Endothelial cell of umbilical vein (primary cell): ENCODE results near the gene RIMS3. TPM values are rescaled to one million over a fixed set of nuclear protein-coding genes. Genes with fewer than 3 reads are reported as not detected.
A peak's percentile ranks its signal among the peaks of the same experiment; 100 is the strongest.

Source experiments
- BruUV-seq: library from RNA; stranded (reverse); fragments of 400-500 nt; replicated peaks from 2 replicates; lab custom pipeline; 2021; lab: Mats Ljungman, UMichigan
- CTCF ChIA-PET: fragments of 300-600, 350-600 bp; sonication (Branson Sonifier 250); formaldehyde crosslinking; loops from one replicate; lab custom pipeline; 2021; ENCODE audit warnings: antibody characterized with exemption, inconsistent platforms; lab: Charles Lee
- POLR2A ChIA-PET: fragments of 300-600, 350-600 bp; sonication (Branson Sonifier 250); formaldehyde crosslinking; loops from one replicate; lab custom pipeline; 2021; ENCODE audit warnings: antibody characterized with exemption, inconsistent platforms; lab: Charles Lee
- DNase-seq: peaks from one replicate; pipeline ENCODE4 v3.0.0-alpha.2; 2011; ENCODE audit warnings: low read depth, low spot score
- FAIRE-seq: peaks from 2 replicates; lab custom pipeline; 2011; peaks lifted over from hg19 to GRCh38; lab: Jason Lieb, UNC
- H2AFZ ChIP-seq: 2 replicates; pipeline ENCODE4 v1.6.0; 2012; ENCODE audit warnings: low read depth, low read length, control low read depth, inconsistent platforms
- H3K27ac ChIP-seq: 2 replicates; pipeline ENCODE4 v1.5.1; 2011; ENCODE audit warnings: low read depth, mild to moderate bottlenecking, control low read depth, low read length, moderate library complexity; ENCODE audit not compliant: insufficient read depth
- H3K27me3 ChIP-seq, 2 experiments: 2 replicates each; pipeline versions ENCODE4 v1.6.0 to v1.6.1; 2011; ENCODE audit warnings: low read length in 2 of 2, mixed read lengths in 1 of 2; ENCODE audit not compliant: control insufficient read depth in 2 of 2, insufficient read depth in 2 of 2
- H3K36me3 ChIP-seq, 2 experiments: 2 replicates in 1 of 2; 3 replicates in 1 of 2; pipeline ENCODE4 v1.5.1; 2011; ENCODE audit warnings: low read length in 2 of 2, mild to moderate bottlenecking in 1 of 2, moderate library complexity in 1 of 2; ENCODE audit not compliant: control insufficient read depth in 2 of 2, insufficient read depth in 2 of 2; ENCODE audit errors: extremely low read depth in 1 of 2
- H3K4me1 ChIP-seq: 3 replicates; pipeline ENCODE4 v1.5.1; 2011; ENCODE audit warnings: mild to moderate bottlenecking, low read length; ENCODE audit not compliant: control insufficient read depth, insufficient read depth; ENCODE audit errors: extremely low read depth
- H3K4me2 ChIP-seq: 2 replicates; pipeline ENCODE4 v1.6.1; 2011; ENCODE audit warnings: low read length, control low read depth, mixed read lengths; ENCODE audit not compliant: insufficient read depth
- H3K4me3 ChIP-seq, 3 experiments: fragments of 200-600 bp in 1 of 3; sonication (generic), shearing (Covaris generic) in 1 of 3; replicated peaks in 1 of 3; 2 replicates each; pipeline ENCODE4 v1.5.1; 2011 to 2016; ENCODE audit warnings: control low read depth in 3 of 3, low read length in 3 of 3, mild to moderate bottlenecking in 2 of 3, inconsistent platforms in 1 of 3, low read depth in 1 of 3, moderate library complexity in 1 of 3; ENCODE audit not compliant: insufficient read depth in 1 of 3
- H3K79me2 ChIP-seq: 2 replicates; pipeline ENCODE4 v1.6.0; 2012; ENCODE audit warnings: low read length, inconsistent platforms; ENCODE audit not compliant: control insufficient read depth, insufficient read depth
- H3K9ac ChIP-seq: replicated peaks from 2 replicates; pipeline ENCODE3; 2011; ENCODE audit warnings: low read length, control low read depth; ENCODE audit not compliant: insufficient read depth; ENCODE audit errors: extremely low read depth
- H3K9me1 ChIP-seq: replicated peaks from 3 replicates; pipeline ENCODE4 v1.6.0; 2011; ENCODE audit warnings: mild to moderate bottlenecking, low read length; ENCODE audit not compliant: control insufficient read depth, insufficient read depth; ENCODE audit errors: extremely low read depth
- H3K9me3 ChIP-seq: replicated peaks from 2 replicates; pipeline ENCODE4 v1.5.1; 2012; ENCODE audit warnings: low read length, inconsistent platforms; ENCODE audit not compliant: control insufficient read depth, insufficient read depth
- H4K20me1 ChIP-seq: replicated peaks from 2 replicates; pipeline ENCODE3; 2011; ENCODE audit warnings: mild to moderate bottlenecking, low read length; ENCODE audit not compliant: control insufficient read depth, insufficient read depth; ENCODE audit errors: extremely low read depth
- EZH2 ChIP-seq: IDR thresholded peaks from 2 replicates; pipeline ENCODE4 v1.6.1; 2012; ENCODE audit warnings: borderline replicate concordance, low read depth, mild to moderate bottlenecking, moderate library complexity, low read length, inconsistent platforms; ENCODE audit not compliant: severe bottlenecking
- FOS ChIP-seq: IDR thresholded peaks from 2 replicates; pipeline ENCODE4 v1.6.1; 2011; ENCODE audit warnings: mild to moderate bottlenecking, low read length, moderate library complexity, borderline replicate concordance; ENCODE audit not compliant: insufficient read depth
- GATA2 ChIP-seq: IDR thresholded peaks from 2 replicates; pipeline ENCODE4 v1.7.0; 2011; ENCODE audit warnings: low read depth, mild to moderate bottlenecking, moderate library complexity, mixed read lengths, low read length; ENCODE audit not compliant: insufficient read length, insufficient read depth
- JUN ChIP-seq: IDR thresholded peaks from 2 replicates; pipeline ENCODE4 v1.6.1; 2011; ENCODE audit warnings: borderline replicate concordance, low read depth; ENCODE audit not compliant: insufficient read length, insufficient read depth
- MYC ChIP-seq: IDR thresholded peaks from one replicate; pipeline ENCODE4 v1.6.1; 2011; ENCODE audit warnings: mild to moderate bottlenecking, low read depth, low read length
- POLR2A ChIP-seq: IDR thresholded peaks from 2 replicates; pipeline ENCODE4 v1.6.1; 2012; ENCODE audit warnings: low read depth, mild to moderate bottlenecking, control low read depth, low read length
- POLR2AphosphoS5 ChIP-seq: IDR thresholded peaks from 2 replicates; pipeline ENCODE4 v1.6.1; 2012; ENCODE audit warnings: low read depth, mild to moderate bottlenecking, control low read depth, low read length, moderate library complexity; ENCODE audit not compliant: insufficient read depth
- dilution Hi-C: fragments of 300-500 bp; cut with MboI; formaldehyde crosslinking; loops from one replicate; pipeline ENCODE4 v1.15.0; 2019; ENCODE audit warnings: low sequenced_read_pairs; ENCODE audit not compliant: extremely low pct_ligation_motif_present
- intact Hi-C: fragments of 100-400 bp; cut with micrococcal nuclease; formaldehyde crosslinking; loops from one replicate; pipeline ENCODE4 v1.10.0; 2022
- polyA plus RNA-seq, 4 experiments: library from polyadenylated mRNA; depleted of rRNA in 3 of 4; stranded (reverse) in 3 of 4; unstranded in 1 of 4; fragments of >200 nt; gene quantifications; 2 replicates each; pipeline versions ENCODE4 v1.2.1 to v1.2.3, GENCODE V29; 2011 to 2012; ENCODE audit warnings: missing spikeins in 1 of 4
- total RNA-seq: library from RNA; stranded (reverse); gene quantifications from 2 replicates; pipeline ENCODE4 v1.2.3, GENCODE V29; 2021
- TF ChIP-seq, protein P1 (sequence below): IDR thresholded peaks from 2 replicates; pipeline ENCODE4 v1.6.1; 2011; ENCODE audit not compliant: insufficient read depth, insufficient read length
- TF ChIP-seq, protein P2 (sequence below), 2 donors: IDR thresholded peaks; 1 replicate in 1 of 2; 2 replicates in 1 of 2; pipeline ENCODE4 v1.5.1; 2011; ENCODE audit warnings: low read length in 2 of 2, mild to moderate bottlenecking in 2 of 2, moderate library complexity in 2 of 2, control low read depth in 1 of 2, inconsistent platforms in 1 of 2, low read depth in 1 of 2; ENCODE audit not compliant: insufficient read depth in 1 of 2; ENCODE audit errors: extremely low read depth in 1 of 2

Gene RIMS3
- total and polyA plus RNA-seq, 2 donors (not counting 3 experiments of a cell fraction or from before 2014, with no cell fraction given) = 0.14 to 0.15 TPM

GRCh38 chr1:40708750-40709099 lies 43.2 kb upstream of the RIMS3 start:
- DNase-seq (no peak), FAIRE-seq (no peak)
- Histone ChIP-seq H3K9me3 (no peaks in the 10 kb centered on the region), H3K36me3 (peaks cover 0 to under 1% of the 10 kb centered on the region in 2 experiments), H2AFZ (peak overlapping the region; percentile 16), H3K9me1 (no peaks in the 10 kb centered on the region), H3K27ac (peak overlapping the region; percentile 4), H3K4me3 (peak overlapping the region in 2 of 3 experiments; percentile 46 to 72), H3K79me2 (peaks cover 30% of the 10 kb centered on the region), H3K27me3 (no peaks in the 10 kb centered on the region), H4K20me1 (peaks cover 3% of the 10 kb centered on the region), H3K4me2 (peak overlapping the region; percentile 46), H3K4me1 (peaks cover 26% of the 10 kb centered on the region), H3K9ac (peak overlapping the region; percentile 65)
- intact Hi-C loops (loop anchor here (1.0 kb wide), 1 partner anchor 16 kb away; no protein-coding TSS in a partner anchor), dilution Hi-C loops (no loop called here)
- no TSS peak for BruUV-seq
- POLR2A ChIA-PET = no interaction called here
- TF ChIP-seq, protein P1, sequence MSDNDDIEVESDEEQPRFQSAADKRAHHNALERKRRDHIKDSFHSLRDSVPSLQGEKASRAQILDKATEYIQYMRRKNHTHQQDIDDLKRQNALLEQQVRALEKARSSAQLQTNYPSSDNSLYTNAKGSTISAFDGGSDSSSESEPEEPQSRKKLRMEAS = no peak
- no peak for TF ChIP-seq POLR2AphosphoS5
- no peak for TF ChIP-seq POLR2A
- no peak for TF ChIP-seq FOS
- no peak for TF ChIP-seq EZH2
- TF ChIP-seq, protein P2, sequence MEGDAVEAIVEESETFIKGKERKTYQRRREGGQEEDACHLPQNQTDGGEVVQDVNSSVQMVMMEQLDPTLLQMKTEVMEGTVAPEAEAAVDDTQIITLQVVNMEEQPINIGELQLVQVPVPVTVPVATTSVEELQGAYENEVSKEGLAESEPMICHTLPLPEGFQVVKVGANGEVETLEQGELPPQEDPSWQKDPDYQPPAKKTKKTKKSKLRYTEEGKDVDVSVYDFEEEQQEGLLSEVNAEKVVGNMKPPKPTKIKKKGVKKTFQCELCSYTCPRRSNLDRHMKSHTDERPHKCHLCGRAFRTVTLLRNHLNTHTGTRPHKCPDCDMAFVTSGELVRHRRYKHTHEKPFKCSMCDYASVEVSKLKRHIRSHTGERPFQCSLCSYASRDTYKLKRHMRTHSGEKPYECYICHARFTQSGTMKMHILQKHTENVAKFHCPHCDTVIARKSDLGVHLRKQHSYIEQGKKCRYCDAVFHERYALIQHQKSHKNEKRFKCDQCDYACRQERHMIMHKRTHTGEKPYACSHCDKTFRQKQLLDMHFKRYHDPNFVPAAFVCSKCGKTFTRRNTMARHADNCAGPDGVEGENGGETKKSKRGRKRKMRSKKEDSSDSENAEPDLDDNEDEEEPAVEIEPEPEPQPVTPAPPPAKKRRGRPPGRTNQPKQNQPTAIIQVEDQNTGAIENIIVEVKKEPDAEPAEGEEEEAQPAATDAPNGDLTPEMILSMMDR (IDR thresholded peaks at IDR 0.05; ENCODE audit: extremely low read depth in 1 of 2, insufficient read depth in 1 of 2, low read depth in 1 of 2, low read length in 2 of 2) = no peak
- no peak for TF ChIP-seq JUN
- TF ChIP-seq GATA2 = no peak
- TF ChIP-seq MYC = no peak
- CTCF ChIA-PET = interaction anchor here (1.0 kb wide), 1 partner anchor 65 kb away, joined by 3 read pairs; no protein-coding TSS in a partner anchor
